ENCODE data around the gene SEC24B.

- TF ChIP-seq, protein P1, sequence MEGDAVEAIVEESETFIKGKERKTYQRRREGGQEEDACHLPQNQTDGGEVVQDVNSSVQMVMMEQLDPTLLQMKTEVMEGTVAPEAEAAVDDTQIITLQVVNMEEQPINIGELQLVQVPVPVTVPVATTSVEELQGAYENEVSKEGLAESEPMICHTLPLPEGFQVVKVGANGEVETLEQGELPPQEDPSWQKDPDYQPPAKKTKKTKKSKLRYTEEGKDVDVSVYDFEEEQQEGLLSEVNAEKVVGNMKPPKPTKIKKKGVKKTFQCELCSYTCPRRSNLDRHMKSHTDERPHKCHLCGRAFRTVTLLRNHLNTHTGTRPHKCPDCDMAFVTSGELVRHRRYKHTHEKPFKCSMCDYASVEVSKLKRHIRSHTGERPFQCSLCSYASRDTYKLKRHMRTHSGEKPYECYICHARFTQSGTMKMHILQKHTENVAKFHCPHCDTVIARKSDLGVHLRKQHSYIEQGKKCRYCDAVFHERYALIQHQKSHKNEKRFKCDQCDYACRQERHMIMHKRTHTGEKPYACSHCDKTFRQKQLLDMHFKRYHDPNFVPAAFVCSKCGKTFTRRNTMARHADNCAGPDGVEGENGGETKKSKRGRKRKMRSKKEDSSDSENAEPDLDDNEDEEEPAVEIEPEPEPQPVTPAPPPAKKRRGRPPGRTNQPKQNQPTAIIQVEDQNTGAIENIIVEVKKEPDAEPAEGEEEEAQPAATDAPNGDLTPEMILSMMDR (IDR thresholded peaks at IDR 0.05) = no peak
- no peak for TF ChIP-seq POLR2A (IDR thresholded peaks at IDR 0.05)
Measured at GRCh38 chr4:109411964-109412363, 21.7 kb upstream of the SEC24B start.

Data from ovary (tissue), 3 donors.